Endothelial cell of umbilical vein (primary cell): Measurements from ENCODE around the gene CCDC81. TPM values are rescaled to one million over a fixed set of nuclear protein-coding genes. Genes with fewer than 3 reads are reported as not detected.

Source experiments
- BruUV-seq: library from RNA; stranded (reverse); fragments of 400-500 nt; replicated peaks from 2 replicates; lab custom pipeline; 2021; lab: Mats Ljungman, UMichigan
- CTCF ChIA-PET: fragments of 300-600, 350-600 bp; sonication (Branson Sonifier 250); formaldehyde crosslinking; loops from one replicate; lab custom pipeline; 2021; ENCODE audit warnings: antibody characterized with exemption, inconsistent platforms; lab: Charles Lee
- POLR2A ChIA-PET: fragments of 300-600, 350-600 bp; sonication (Branson Sonifier 250); formaldehyde crosslinking; loops from one replicate; lab custom pipeline; 2021; ENCODE audit warnings: antibody characterized with exemption, inconsistent platforms; lab: Charles Lee
- DNase-seq: peaks from one replicate; pipeline ENCODE4 v3.0.0-alpha.2; 2011; ENCODE audit warnings: low read depth, low spot score
- FAIRE-seq: peaks from 2 replicates; lab custom pipeline; 2011; peaks lifted over from hg19 to GRCh38; lab: Jason Lieb, UNC
- H2AFZ ChIP-seq: 2 replicates; pipeline ENCODE4 v1.6.0; 2012; ENCODE audit warnings: low read depth, low read length, control low read depth, inconsistent platforms
- H3K27ac ChIP-seq: 2 replicates; pipeline ENCODE4 v1.5.1; 2011; ENCODE audit warnings: low read depth, mild to moderate bottlenecking, control low read depth, low read length, moderate library complexity; ENCODE audit not compliant: insufficient read depth
- H3K27me3 ChIP-seq, 2 experiments: 2 replicates each; pipeline versions ENCODE4 v1.6.0 to v1.6.1; 2011; ENCODE audit warnings: low read length in 2 of 2, mixed read lengths in 1 of 2; ENCODE audit not compliant: control insufficient read depth in 2 of 2, insufficient read depth in 2 of 2
- H3K36me3 ChIP-seq, 2 experiments: 2 replicates in 1 of 2; 3 replicates in 1 of 2; pipeline ENCODE4 v1.5.1; 2011; ENCODE audit warnings: low read length in 2 of 2, mild to moderate bottlenecking in 1 of 2, moderate library complexity in 1 of 2; ENCODE audit not compliant: control insufficient read depth in 2 of 2, insufficient read depth in 2 of 2; ENCODE audit errors: extremely low read depth in 1 of 2
- H3K4me1 ChIP-seq: 3 replicates; pipeline ENCODE4 v1.5.1; 2011; ENCODE audit warnings: mild to moderate bottlenecking, low read length; ENCODE audit not compliant: control insufficient read depth, insufficient read depth; ENCODE audit errors: extremely low read depth
- H3K4me2 ChIP-seq: 2 replicates; pipeline ENCODE4 v1.6.1; 2011; ENCODE audit warnings: low read length, control low read depth, mixed read lengths; ENCODE audit not compliant: insufficient read depth
- H3K4me3 ChIP-seq, 3 experiments: fragments of 200-600 bp in 1 of 3; sonication (generic), shearing (Covaris generic) in 1 of 3; replicated peaks in 1 of 3; 2 replicates each; pipeline ENCODE4 v1.5.1; 2011 to 2016; ENCODE audit warnings: control low read depth in 3 of 3, low read length in 3 of 3, mild to moderate bottlenecking in 2 of 3, inconsistent platforms in 1 of 3, low read depth in 1 of 3, moderate library complexity in 1 of 3; ENCODE audit not compliant: insufficient read depth in 1 of 3
- H3K79me2 ChIP-seq: 2 replicates; pipeline ENCODE4 v1.6.0; 2012; ENCODE audit warnings: low read length, inconsistent platforms; ENCODE audit not compliant: control insufficient read depth, insufficient read depth
- H3K9ac ChIP-seq: replicated peaks from 2 replicates; pipeline ENCODE3; 2011; ENCODE audit warnings: low read length, control low read depth; ENCODE audit not compliant: insufficient read depth; ENCODE audit errors: extremely low read depth
- H3K9me1 ChIP-seq: replicated peaks from 3 replicates; pipeline ENCODE4 v1.6.0; 2011; ENCODE audit warnings: mild to moderate bottlenecking, low read length; ENCODE audit not compliant: control insufficient read depth, insufficient read depth; ENCODE audit errors: extremely low read depth
- H3K9me3 ChIP-seq: replicated peaks from 2 replicates; pipeline ENCODE4 v1.5.1; 2012; ENCODE audit warnings: low read length, inconsistent platforms; ENCODE audit not compliant: control insufficient read depth, insufficient read depth
- H4K20me1 ChIP-seq: replicated peaks from 2 replicates; pipeline ENCODE3; 2011; ENCODE audit warnings: mild to moderate bottlenecking, low read length; ENCODE audit not compliant: control insufficient read depth, insufficient read depth; ENCODE audit errors: extremely low read depth
- CTCF ChIP-seq, 2 donors: IDR thresholded peaks; 1 replicate in 1 of 2; 2 replicates in 1 of 2; pipeline ENCODE4 v1.5.1; 2011; ENCODE audit warnings: low read length in 2 of 2, mild to moderate bottlenecking in 2 of 2, moderate library complexity in 2 of 2, control low read depth in 1 of 2, inconsistent platforms in 1 of 2, low read depth in 1 of 2; ENCODE audit not compliant: insufficient read depth in 1 of 2; ENCODE audit errors: extremely low read depth in 1 of 2
- FOS ChIP-seq: IDR thresholded peaks from 2 replicates; pipeline ENCODE4 v1.6.1; 2011; ENCODE audit warnings: mild to moderate bottlenecking, low read length, moderate library complexity, borderline replicate concordance; ENCODE audit not compliant: insufficient read depth
- GATA2 ChIP-seq: IDR thresholded peaks from 2 replicates; pipeline ENCODE4 v1.7.0; 2011; ENCODE audit warnings: low read depth, mild to moderate bottlenecking, moderate library complexity, mixed read lengths, low read length; ENCODE audit not compliant: insufficient read length, insufficient read depth
- JUN ChIP-seq: IDR thresholded peaks from 2 replicates; pipeline ENCODE4 v1.6.1; 2011; ENCODE audit warnings: borderline replicate concordance, low read depth; ENCODE audit not compliant: insufficient read length, insufficient read depth
- MAX ChIP-seq: IDR thresholded peaks from 2 replicates; pipeline ENCODE4 v1.6.1; 2011; ENCODE audit not compliant: insufficient read depth, insufficient read length
- MYC ChIP-seq: IDR thresholded peaks from one replicate; pipeline ENCODE4 v1.6.1; 2011; ENCODE audit warnings: mild to moderate bottlenecking, low read depth, low read length
- POLR2A ChIP-seq: IDR thresholded peaks from 2 replicates; pipeline ENCODE4 v1.6.1; 2012; ENCODE audit warnings: low read depth, mild to moderate bottlenecking, control low read depth, low read length
- POLR2AphosphoS5 ChIP-seq: IDR thresholded peaks from 2 replicates; pipeline ENCODE4 v1.6.1; 2012; ENCODE audit warnings: low read depth, mild to moderate bottlenecking, control low read depth, low read length, moderate library complexity; ENCODE audit not compliant: insufficient read depth
- dilution Hi-C: fragments of 300-500 bp; cut with MboI; formaldehyde crosslinking; loops from one replicate; pipeline ENCODE4 v1.15.0; 2019; ENCODE audit warnings: low sequenced_read_pairs; ENCODE audit not compliant: extremely low pct_ligation_motif_present
- intact Hi-C: fragments of 100-400 bp; cut with micrococcal nuclease; formaldehyde crosslinking; loops from one replicate; pipeline ENCODE4 v1.10.0; 2022
- polyA plus RNA-seq, 4 experiments: library from polyadenylated mRNA; depleted of rRNA in 3 of 4; stranded (reverse) in 3 of 4; unstranded in 1 of 4; fragments of >200 nt; gene quantifications; 2 replicates each; pipeline versions ENCODE4 v1.2.1 to v1.2.3, GENCODE V29; 2011 to 2012; ENCODE audit warnings: missing spikeins in 1 of 4
- total RNA-seq: library from RNA; stranded (reverse); gene quantifications from 2 replicates; pipeline ENCODE4 v1.2.3, GENCODE V29; 2021

CCDC81 gene
- total and polyA plus RNA-seq, 2 donors (not counting 3 experiments of a cell fraction or from before 2014, with no cell fraction given), result 0.57 to 1.1 TPM

GRCh38 chr11:86435711-86436110, 61.0 kb downstream of the CCDC81 start:
- POLR2A ChIA-PET, result no interaction called here
- intact Hi-C loops, result no loop called here
- FAIRE-seq, result no peak

GRCh38 chr11:86438685-86439084, 64.0 kb downstream of the CCDC81 start:
- TF ChIP-seq CTCF (IDR thresholded peaks at IDR 0.05; ENCODE audit: extremely low read depth in 1 of 2, insufficient read depth in 1 of 2, low read depth in 1 of 2, low read length in 2 of 2) (no peak), MYC (no peak), GATA2 (peak; percentile 17), POLR2AphosphoS5 (no peak), MAX (no peak), JUN (no peak), FOS (peak; percentile 60)
- dilution Hi-C loops (no loop called here), intact Hi-C loops (no loop called here)
- Histone ChIP-seq H3K9me1 (no peaks in the 10 kb centered on the region), H3K36me3 (no peaks in the 10 kb centered on the region), H3K9ac (no peak overlapping the region), H3K27me3 (no peaks in the 10 kb centered on the region), H3K4me3 (no peak overlapping the region), H2AFZ (no peak overlapping the region), H3K4me2 (no peak overlapping the region), H3K9me3 (no peaks in the 10 kb centered on the region), H3K79me2 (no peaks in the 10 kb centered on the region), H3K4me1 (peaks cover 7% of the 10 kb centered on the region), H4K20me1 (no peaks in the 10 kb centered on the region), H3K27ac (no peak overlapping the region)
- DNase-seq (peak; percentile 56), FAIRE-seq (no peak)
- ChIA-PET CTCF (interaction anchor here (1.4 to 1.8 kb wide), 3 partner anchors 10 to 583 kb away, joined by 3 to 7 read pairs (median 5); partner anchors contain the start of gene CCDC83), POLR2A (no interaction called here)
- BruUV-seq, result no TSS peak

More at GRCh38 chr11:86435711-86436110, 61.0 kb downstream of the CCDC81 start:
- peaks cover 7% of the 10 kb centered on the region for H3K4me1 ChIP-seq
- no peaks in the 10 kb centered on the region for H3K9me3 ChIP-seq
- H2AFZ ChIP-seq, result no peak overlapping the region
- TF ChIP-seq POLR2AphosphoS5, result no peak
- TF ChIP-seq POLR2A, result no peak
- no peak for TF ChIP-seq MAX
- no peak for TF ChIP-seq GATA2
- CTCF ChIA-PET, result interaction anchor here (1.4 to 2.8 kb wide), 2 partner anchors 9 to 75 kb away, joined by 4 to 10 read pairs; no protein-coding TSS in a partner anchor
- no peaks in the 10 kb centered on the region for H3K79me2 ChIP-seq
- H3K27me3 ChIP-seq, result no peaks in the 10 kb centered on the region
- no TSS peak for BruUV-seq
- no peak for DNase-seq
- no peaks in the 10 kb centered on the region for H3K9me1 ChIP-seq
- H4K20me1 ChIP-seq, result no peaks in the 10 kb centered on the region
- no peak overlapping the region for H3K27ac ChIP-seq
- H3K36me3 ChIP-seq, result no peaks in the 10 kb centered on the region
- H3K9ac ChIP-seq, result no peak overlapping the region
- no peak overlapping the region for H3K4me3 ChIP-seq
- H3K4me2 ChIP-seq, result no peak overlapping the region
- dilution Hi-C loops, result no loop called here
